H1 (cell line): ENCODE data around the gene SOX13. TPM values are rescaled to one million over a fixed set of nuclear protein-coding genes. Genes with fewer than 3 reads are reported as not detected.

ENCODE experiments used
- FOSL1 ChIP-seq: IDR thresholded peaks from 2 replicates; pipeline ENCODE4 v1.6.1; 2011; ENCODE audit warnings: mild to moderate bottlenecking, low read depth, low read length, moderate library complexity; ENCODE audit not compliant: insufficient read depth
- HDAC2 ChIP-seq, 2 experiments: fragments of 300-600 bp in 1 of 2; sonication (generic) in 1 of 2; IDR thresholded peaks; 2 replicates each; pipeline ENCODE4 v1.6.1; 2011 to 2012; ENCODE audit warnings: low read depth in 2 of 2, low read length in 2 of 2, mild to moderate bottlenecking in 2 of 2, moderate library complexity in 2 of 2, borderline replicate concordance in 1 of 2, inconsistent platforms in 1 of 2
- RNF2 ChIP-seq: fragments of 200-900, 300-1000 bp; sonication (generic); IDR thresholded peaks from 2 replicates; pipeline ENCODE4 v1.7.1; 2016; ENCODE audit warnings: borderline replicate concordance, low read depth, mild to moderate bottlenecking, antibody characterized with exemption, low read length; ENCODE audit not compliant: poor library complexity, severe bottlenecking; ENCODE audit errors: missing control alignments
- ZNF274 ChIP-seq: IDR thresholded peaks from 2 replicates; pipeline ENCODE4 v1.7.0; 2012; ENCODE audit warnings: low read length, borderline replicate concordance; ENCODE audit errors: extremely low read depth
- polyA plus RNA-seq, 7 experiments: library from polyadenylated mRNA; depleted of rRNA in 3 of 7; stranded (reverse) in 5 of 7; unstranded in 2 of 7; fragments of >200 nt in 5 of 7; fragments of 200-250 nt in 2 of 7; gene quantifications; 1 replicate in 5 of 7; 2 replicates in 1 of 7; 4 replicates in 1 of 7; pipeline versions ENCODE4 v1.2.1 to v1.2.3, GENCODE V29; 2011 to 2013; ENCODE audit warnings: missing spikeins in 2 of 7, mixed read lengths in 2 of 7
- total RNA-seq: library from RNA; stranded (reverse); fragmentation: NEBNext Ultra II Directional; extraction: Animal tissue kit (Norgen Biotek cat#: 25700); gene quantifications from 2 replicates; pipeline ENCODE4 v1.2.1, GENCODE V29; 2021

SOX13 gene
- total and polyA plus RNA-seq, 2 of the 8 experiments (the other 6 are each of a cell fraction or from before 2014, with no cell fraction given): 113 to 173 TPM

GRCh38 chr1:204115116-204115515 lies 42.2 kb downstream of the SOX13 start (continued):
- TF ChIP-seq ZNF274 (no peak), RNF2 (no peak), HDAC2 (IDR thresholded peaks at IDR 0.05; ENCODE audit: borderline replicate concordance in 1 of 2, low read depth in 2 of 2, low read length in 2 of 2) (no peak), FOSL1 (no peak)
